Measurements from ENCODE around the gene CPM.

The CPM gene

DNA sequence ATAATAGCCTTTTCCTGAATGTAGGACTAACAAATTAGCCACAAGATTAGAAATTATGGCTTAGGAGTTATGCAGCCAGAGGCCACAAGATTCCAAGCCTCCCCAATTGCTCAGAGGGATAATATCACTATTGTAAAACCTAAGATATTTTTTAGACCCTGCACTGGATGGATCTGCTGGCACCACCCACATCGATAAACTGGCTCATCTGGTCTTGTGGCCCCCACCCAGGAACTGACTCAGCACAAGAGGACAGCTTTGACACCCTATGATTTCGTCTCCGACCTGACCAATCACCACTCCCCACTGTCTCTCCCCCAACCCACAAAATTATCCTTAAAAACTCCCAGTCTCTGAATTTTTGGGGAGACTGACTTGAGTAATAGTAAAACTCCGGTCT, 54.7 kb downstream of the CPM start:
- no peak for DNase-seq (ENCODE audit: low read depth in 2 of 2)

GRCh38 chr12:68877583-68877982, 55.4 kb downstream of the CPM start:
- DNase-seq (ENCODE audit: low read depth in 2 of 2) = no peak

GRCh38 chr12:68876461-68876860, 56.5 kb downstream of the CPM start:
- no peak for DNase-seq (ENCODE audit: low read depth in 2 of 2)

GRCh38 chr12:68873316-68873715, 59.7 kb downstream of the CPM start:
- DNase-seq (ENCODE audit: low read depth in 2 of 2) = no peak

- DNase-seq (ENCODE audit: low read depth in 2 of 2) = no peak
Measured at GRCh38 chr12:68871921-68872320, 61.0 kb downstream of the CPM start.

DNA sequence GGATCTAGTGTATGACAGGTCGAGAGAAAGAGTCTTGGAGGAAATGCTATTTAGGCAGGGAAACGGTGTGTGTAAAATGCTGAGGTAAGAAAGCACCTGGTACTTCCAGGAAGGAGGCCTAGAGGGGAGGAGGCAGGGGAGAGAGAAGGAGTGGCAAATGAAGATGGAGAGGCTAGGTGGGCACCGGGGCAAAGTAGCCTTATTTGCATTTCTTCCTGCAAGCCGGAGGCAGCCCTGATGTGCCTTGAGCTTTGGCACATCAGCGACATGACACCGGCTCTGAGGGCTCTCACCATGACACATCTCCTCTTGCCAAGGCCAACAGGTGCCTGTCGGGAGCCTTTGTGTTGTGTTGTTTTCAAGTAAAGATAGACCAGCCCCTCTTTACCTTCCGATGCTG, 61.6 kb downstream of the CPM start:
- no peak for DNase-seq (ENCODE audit: low read depth in 2 of 2)

DNA sequence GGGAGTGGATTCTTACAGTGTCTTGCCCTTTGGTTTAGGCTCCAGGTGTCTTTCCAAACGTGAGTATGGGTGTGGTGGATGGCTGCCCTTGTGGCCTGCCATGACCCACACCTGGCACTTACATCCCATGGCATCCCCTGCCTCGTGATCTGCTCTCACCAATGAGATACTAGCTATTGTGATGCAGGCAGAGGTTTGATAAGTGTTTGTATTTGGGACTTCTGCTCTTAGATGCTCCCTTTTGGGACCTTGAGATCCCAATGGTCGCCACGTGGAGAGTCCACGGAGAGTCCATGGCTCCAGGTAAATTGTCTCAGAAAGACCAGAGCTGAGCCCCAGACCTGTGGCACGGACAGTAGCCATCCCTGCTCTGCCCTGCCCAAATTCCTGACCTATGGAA, 62.5 kb downstream of the CPM start:
- no peak for DNase-seq (ENCODE audit: low read depth in 2 of 2)

DNA sequence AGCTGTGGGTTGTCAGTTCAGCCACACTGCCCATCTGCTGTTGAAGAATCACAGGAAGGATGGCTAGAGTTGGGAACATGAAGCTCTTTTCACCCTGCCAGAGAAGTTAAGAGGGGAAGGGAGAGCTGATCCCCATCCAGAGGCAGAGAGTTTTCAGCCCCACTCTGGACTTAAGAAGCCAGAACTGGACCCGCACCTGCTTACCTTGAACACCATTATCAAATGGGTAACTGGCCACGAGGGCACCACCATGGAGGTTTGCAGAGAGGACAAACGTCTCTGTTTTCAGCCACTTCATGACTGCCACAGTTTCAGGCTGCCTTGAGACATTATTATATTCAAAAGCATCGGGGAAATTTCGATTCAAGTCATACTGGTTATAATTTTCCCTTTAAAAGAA, 63.0 kb downstream of the CPM start:
- DNase-seq (ENCODE audit: low read depth in 2 of 2) = no peak

DNA sequence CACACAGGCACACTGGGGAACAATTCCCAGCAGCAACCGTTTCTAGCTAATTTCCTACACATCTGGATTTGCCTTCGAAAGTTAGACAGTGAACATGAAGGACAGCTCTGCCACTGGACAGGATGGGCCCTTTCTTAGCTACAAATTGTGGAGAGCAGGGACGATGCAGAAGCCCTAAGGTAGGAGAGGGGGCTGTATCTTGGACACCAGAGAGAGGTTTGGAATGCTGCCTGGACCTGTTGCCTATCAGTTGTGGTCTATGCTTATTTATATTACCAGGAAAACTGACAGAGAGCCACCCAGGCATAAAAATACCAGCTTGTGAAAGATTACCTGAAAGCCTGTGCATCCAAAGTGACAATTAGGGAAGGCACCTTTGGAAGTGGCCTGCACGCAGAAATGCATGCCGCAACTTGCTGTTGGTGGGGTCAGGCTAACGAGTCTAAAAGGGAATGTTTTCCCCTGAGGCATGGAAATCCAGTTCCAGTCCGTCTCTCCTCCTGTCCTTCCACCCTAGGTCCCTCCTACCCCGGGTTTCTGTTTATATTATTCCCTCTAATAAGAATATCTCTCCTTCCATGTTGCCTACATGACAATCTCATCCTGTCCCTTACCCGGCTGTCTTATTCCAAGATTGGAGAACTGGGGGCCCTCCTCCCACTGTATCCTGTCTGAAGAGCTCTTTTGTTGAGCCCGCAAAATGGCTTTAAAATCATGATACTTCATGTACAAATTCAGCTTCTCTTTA, 64.8 kb downstream of the CPM start:
- no peak for DNase-seq (ENCODE audit: low read depth in 2 of 2)

GRCh38 chr12:68867606-68868005, 65.4 kb downstream of the CPM start:
- DNase-seq (ENCODE audit: low read depth in 2 of 2) = no peak

DNA sequence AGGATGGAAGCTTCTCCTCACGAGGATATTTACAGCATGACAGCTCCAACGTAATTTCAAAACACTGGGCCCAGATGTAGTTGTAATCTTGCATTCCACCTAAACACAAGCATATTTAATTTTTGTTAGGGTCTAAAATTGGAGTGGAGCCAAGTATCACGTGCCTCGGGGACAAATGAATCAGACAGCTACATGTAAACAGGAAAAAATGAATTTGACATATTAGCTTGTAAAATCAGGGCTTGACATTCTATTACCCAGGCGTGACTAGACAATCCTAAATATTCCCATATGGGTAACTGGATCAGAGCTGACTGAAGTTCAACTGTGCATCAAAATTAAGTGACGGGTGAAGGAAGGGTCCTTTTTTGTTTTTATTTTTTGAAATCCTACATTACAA, 66.0 kb downstream of the CPM start:
- DNase-seq (ENCODE audit: low read depth in 2 of 2) = no peak

GRCh38 chr12:68865399-68866164, 67.4 kb downstream of the CPM start:
- no peak for DNase-seq (ENCODE audit: low read depth in 2 of 2)

- DNase-seq (ENCODE audit: low read depth in 2 of 2) = no peak
Measured at GRCh38 chr12:68864604-68865003, 68.4 kb downstream of the CPM start.

DNA sequence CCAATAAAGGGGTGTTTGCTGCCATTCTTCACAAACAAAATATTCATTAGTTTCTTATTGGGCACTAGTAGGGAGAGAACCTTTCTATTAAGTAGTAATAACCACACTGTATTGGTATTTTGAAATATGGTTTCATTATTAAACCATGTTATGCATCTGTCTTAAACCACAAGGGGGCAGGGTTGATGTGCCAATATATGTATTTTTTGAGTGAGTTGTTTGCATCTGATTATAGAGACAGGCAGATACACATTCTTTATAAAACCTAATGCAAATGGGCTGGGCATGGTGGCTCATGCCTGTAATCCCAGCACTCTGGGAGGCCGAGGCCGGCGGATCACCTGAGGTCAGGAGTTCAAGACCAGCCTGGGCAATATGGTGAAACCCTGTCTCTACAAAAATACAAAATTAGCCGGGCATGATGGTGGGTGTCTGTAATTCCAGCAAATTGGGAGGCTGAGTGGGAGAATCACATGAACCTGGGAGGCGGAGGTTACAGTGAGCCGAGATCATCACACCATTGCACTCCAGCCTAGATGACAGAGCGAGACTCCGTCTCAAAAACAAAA, 69.0 kb downstream of the CPM start:
- DNase-seq (ENCODE audit: low read depth in 2 of 2) = peak in 1 of 2 experiments; percentile 5

- no peak for DNase-seq (ENCODE audit: low read depth in 2 of 2)
Measured at GRCh38 chr12:68863109-68863770, 69.7 kb downstream of the CPM start.

GRCh38 chr12:68861890-68862289, 71.1 kb downstream of the CPM start:
- no peak for DNase-seq (ENCODE audit: low read depth in 2 of 2)

- no peak for DNase-seq (ENCODE audit: low read depth in 2 of 2)
Measured at GRCh38 chr12:68856510-68856909, 76.5 kb downstream of the CPM start.

DNA sequence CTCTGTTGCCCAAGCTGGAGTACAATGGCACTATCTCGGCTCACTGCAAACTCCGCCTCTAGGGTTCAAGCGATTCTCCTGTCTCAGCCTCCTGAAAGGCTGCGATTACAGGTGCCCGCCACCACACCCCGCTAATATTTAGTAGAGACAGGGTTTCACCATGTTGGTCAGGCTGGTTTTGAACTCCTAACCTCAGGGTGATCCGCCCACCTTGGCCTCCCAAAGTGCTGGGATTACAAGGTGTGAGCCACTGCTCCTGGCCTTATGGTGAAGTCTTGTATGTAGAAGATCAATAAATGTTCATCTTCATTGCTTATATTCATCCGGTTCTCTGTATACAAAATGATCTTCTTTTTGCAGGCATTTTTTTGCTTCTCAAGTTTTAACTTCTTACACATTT, 77.2 kb downstream of the CPM start:
- no peak for DNase-seq (ENCODE audit: low read depth in 2 of 2)

DNA sequence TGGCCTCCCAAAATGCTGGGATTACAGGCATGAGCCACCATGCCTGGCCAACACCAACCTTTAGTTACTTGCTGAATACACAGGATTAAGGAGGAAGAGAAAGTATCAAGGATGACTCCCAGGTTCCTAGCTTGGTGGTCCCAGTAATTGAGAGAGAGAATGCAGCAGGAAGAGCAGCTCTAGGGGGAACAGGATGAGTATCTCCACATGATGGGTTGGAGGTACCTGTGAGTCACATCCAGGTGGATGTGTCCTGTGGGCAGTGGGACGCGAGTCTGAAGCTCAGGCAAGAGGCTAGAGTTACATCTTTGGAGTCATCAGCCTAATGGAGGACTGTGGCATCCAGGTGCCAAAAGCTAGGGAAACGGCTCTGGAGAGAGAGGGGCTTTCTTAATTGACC, 77.9 kb downstream of the CPM start:
- no peak for DNase-seq (ENCODE audit: low read depth in 2 of 2)

GRCh38 chr12:68854554-68854953, 78.4 kb downstream of the CPM start:
- DNase-seq (ENCODE audit: low read depth in 2 of 2) = no peak

GRCh38 chr12:68854078-68854468, 78.9 kb downstream of the CPM start:
- DNase-seq (ENCODE audit: low read depth in 2 of 2) = no peak

DNA sequence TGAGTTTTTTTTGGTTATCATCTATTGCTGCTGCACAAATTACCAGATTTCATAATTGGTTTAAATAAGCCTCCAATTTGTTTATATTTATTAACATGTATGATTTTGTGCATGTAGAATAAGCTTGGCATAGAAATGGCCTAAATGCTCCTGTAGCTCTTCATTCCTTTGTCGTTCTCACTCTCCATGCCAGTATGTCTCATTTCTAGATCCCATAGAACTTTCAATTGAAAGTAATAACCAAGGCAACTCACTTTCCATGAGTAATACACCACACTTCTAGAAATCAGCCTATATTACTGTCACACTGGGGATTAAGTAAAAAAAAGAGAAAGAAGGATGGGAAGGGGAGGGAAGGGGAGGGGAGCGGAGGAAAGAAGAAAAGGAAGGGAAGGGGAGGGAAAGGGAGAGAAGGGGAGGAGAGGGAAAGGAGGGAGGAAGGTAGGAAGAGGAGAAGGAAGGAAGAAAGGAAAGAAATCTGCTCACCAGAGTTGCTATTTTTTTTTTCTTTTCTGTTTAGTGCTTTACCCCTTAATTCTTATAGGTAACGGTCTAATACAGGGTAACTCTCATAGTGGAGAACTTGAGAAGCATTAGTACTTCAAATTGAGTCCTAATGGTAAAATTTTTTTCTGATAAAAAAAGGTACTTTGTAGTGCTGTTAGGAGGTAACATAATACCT, 79.4 kb downstream of the CPM start:
- DNase-seq (ENCODE audit: low read depth in 2 of 2) = no peak
